Measurements from ENCODE around the gene ANTXR1. TPM values are rescaled to one million over a fixed set of nuclear protein-coding genes. Genes with fewer than 3 reads are reported as not detected.

ANTXR1 gene
- total and polyA plus RNA-seq, 2 donors from 2014 or later = 7.0 to 42.6 TPM

- TF ChIP-seq CTCF (IDR thresholded peaks at IDR 0.05; ENCODE audit: borderline replicate concordance, extremely low read depth, insufficient read depth) = no peak
- no peak overlapping the region for H3K9ac ChIP-seq (ENCODE audit: low read length in 3 of 3)
- intact Hi-C loops (cut with DNase I) = no loop called here
- H3K36me3 ChIP-seq (ENCODE audit: control insufficient read depth in 2 of 3, insufficient read depth in 3 of 3, low read length in 3 of 3) = no peaks in the 10 kb centered on the region
- no peaks in the 10 kb centered on the region for H3K4me1 ChIP-seq (ENCODE audit: control insufficient read depth in 2 of 3, insufficient read depth in 2 of 3, low read depth in 1 of 3, low read length in 3 of 3)
- no peak for FAIRE-seq
- H3K4me3 ChIP-seq (ENCODE audit: low read length in 3 of 3) = no peak overlapping the region
- no peak overlapping the region for H3K27ac ChIP-seq (ENCODE audit: low read depth in 2 of 2, low read length in 2 of 2)
- H3K9me3 ChIP-seq (ENCODE audit: control insufficient read depth in 2 of 3, insufficient read depth in 1 of 3, low read length in 3 of 3) = no peaks in the 10 kb centered on the region
- no peaks in the 10 kb centered on the region for H3K27me3 ChIP-seq (ENCODE audit: control insufficient read depth, insufficient read depth, low read length)
- no peak for DNase-seq
Measured at GRCh38 chr2:69138793-69139459, 125.9 kb downstream of the ANTXR1 start.

- DNase-seq (peak in 1 of 5 donors; percentile 23), FAIRE-seq (no peak)
- no peaks in the 10 kb centered on the region for H3K27me3 ChIP-seq (ENCODE audit: control insufficient read depth, insufficient read depth, low read length)
- H3K4me3 ChIP-seq (ENCODE audit: low read length in 3 of 3) = no peak overlapping the region
- intact Hi-C loops (cut with DNase I) = no loop called here
- no peaks in the 10 kb centered on the region for H3K9me3 ChIP-seq (ENCODE audit: control insufficient read depth in 2 of 3, insufficient read depth in 1 of 3, low read length in 3 of 3)
- TF ChIP-seq CTCF (IDR thresholded peaks at IDR 0.05; ENCODE audit: borderline replicate concordance, extremely low read depth, insufficient read depth) = no peak
- no peak overlapping the region for H3K27ac ChIP-seq (ENCODE audit: low read depth in 2 of 2, low read length in 2 of 2)
- no peaks in the 10 kb centered on the region for H3K4me1 ChIP-seq (ENCODE audit: control insufficient read depth in 2 of 3, insufficient read depth in 2 of 3, low read depth in 1 of 3, low read length in 3 of 3)
- H3K9ac ChIP-seq (ENCODE audit: low read length in 3 of 3) = no peak overlapping the region
- no peaks in the 10 kb centered on the region for H3K36me3 ChIP-seq (ENCODE audit: control insufficient read depth in 2 of 3, insufficient read depth in 3 of 3, low read length in 3 of 3)
Measured at GRCh38 chr2:69139778-69140670, 127.0 kb downstream of the ANTXR1 start.

GRCh38 chr2:69141061-69141460 lies 128.1 kb downstream of the ANTXR1 start:
- intact Hi-C loops (cut with DNase I) = no loop called here
- FAIRE-seq (no peak), DNase-seq (no peak)
- H3K27ac ChIP-seq (ENCODE audit: low read depth in 2 of 2, low read length in 2 of 2) = no peak overlapping the region
- no peak for TF ChIP-seq CTCF (IDR thresholded peaks at IDR 0.05; ENCODE audit: borderline replicate concordance, extremely low read depth, insufficient read depth)
- no peaks in the 10 kb centered on the region for H3K9me3 ChIP-seq (ENCODE audit: control insufficient read depth in 2 of 3, insufficient read depth in 1 of 3, low read length in 3 of 3)
- no peaks in the 10 kb centered on the region for H3K36me3 ChIP-seq (ENCODE audit: control insufficient read depth in 2 of 3, insufficient read depth in 3 of 3, low read length in 3 of 3)
- H3K27me3 ChIP-seq (ENCODE audit: control insufficient read depth, insufficient read depth, low read length) = no peaks in the 10 kb centered on the region
- no peak overlapping the region for H3K9ac ChIP-seq (ENCODE audit: low read length in 3 of 3)
- H3K4me3 ChIP-seq (ENCODE audit: low read length in 3 of 3) = no peak overlapping the region
- no peaks in the 10 kb centered on the region for H3K4me1 ChIP-seq (ENCODE audit: control insufficient read depth in 2 of 3, insufficient read depth in 2 of 3, low read depth in 1 of 3, low read length in 3 of 3)
